Left ventricle myocardium inferior (tissue), 1 donor: ENCODE measurements around the gene PIP4K2B. TPM values are rescaled to one million over a fixed set of nuclear protein-coding genes. Genes with fewer than 3 reads are reported as not detected.

Source experiments
- DNase-seq: peaks from one replicate; pipeline ENCODE4 v3.0.0-alpha.2; 2020
- H3K27ac ChIP-seq: fragments of 200-600 bp; replicated peaks from 2 replicates; pipeline ENCODE4 v1.8.0; 2021
- H3K27me3 ChIP-seq: fragments of 200-600 bp; 2 replicates; pipeline ENCODE4 v1.8.0; 2021; ENCODE audit warnings: low read depth
- H3K36me3 ChIP-seq: fragments of 200-600 bp; 2 replicates; pipeline ENCODE4 v1.8.0; 2021
- H3K4me1 ChIP-seq: fragments of 200-600 bp; 2 replicates; pipeline ENCODE4 v1.8.0; 2021
- H3K4me3 ChIP-seq: fragments of 200-600 bp; 2 replicates; pipeline ENCODE4 v1.8.0; 2021; ENCODE audit warnings: mild to moderate bottlenecking, moderate library complexity
- H3K9me3 ChIP-seq: fragments of 200-600 bp; replicated peaks from 2 replicates; pipeline ENCODE4 v1.8.0; 2021
- CTCF ChIP-seq: fragments of 200-600 bp; IDR thresholded peaks from 2 replicates; pipeline ENCODE4 v1.8.0; 2021; ENCODE audit warnings: antibody characterized with exemption, mild to moderate bottlenecking, borderline replicate concordance
- intact Hi-C: fragments of 100-400 bp; cut with micrococcal nuclease; formaldehyde crosslinking; loops from one replicate; pipeline ENCODE4 v1.11.0; 2022
- total RNA-seq: library from RNA; stranded (reverse); fragmentation: NEBNext Ultra II Directional; extraction: Animal tissue kit (Norgen Biotek cat#: 25700); gene quantifications from one replicate; pipeline ENCODE4 v1.2.1, GENCODE V29; 2021
- donor health status: DM: no; HTN: yes; CAD: no; lungs with severe emphysema.

PIP4K2B gene
- total RNA-seq, 1 donor from 2014 or later: 42.7 TPM

GRCh38 chr17:38768417-38768816 is 30.9 kb downstream of the PIP4K2B start:
- H3K36me3 ChIP-seq: peaks cover 95% of the 10 kb centered on the region
- intact Hi-C loops: no loop called here
- peak; percentile 25 for DNase-seq
- no peaks in the 10 kb centered on the region for H3K9me3 ChIP-seq
- H3K4me1 ChIP-seq: peaks cover 18% of the 10 kb centered on the region
- H3K27me3 ChIP-seq: no peaks in the 10 kb centered on the region
- peak overlapping the region; percentile 37 for H3K27ac ChIP-seq
- H3K4me3 ChIP-seq: no peak overlapping the region
- TF ChIP-seq CTCF: no peak

DNA sequence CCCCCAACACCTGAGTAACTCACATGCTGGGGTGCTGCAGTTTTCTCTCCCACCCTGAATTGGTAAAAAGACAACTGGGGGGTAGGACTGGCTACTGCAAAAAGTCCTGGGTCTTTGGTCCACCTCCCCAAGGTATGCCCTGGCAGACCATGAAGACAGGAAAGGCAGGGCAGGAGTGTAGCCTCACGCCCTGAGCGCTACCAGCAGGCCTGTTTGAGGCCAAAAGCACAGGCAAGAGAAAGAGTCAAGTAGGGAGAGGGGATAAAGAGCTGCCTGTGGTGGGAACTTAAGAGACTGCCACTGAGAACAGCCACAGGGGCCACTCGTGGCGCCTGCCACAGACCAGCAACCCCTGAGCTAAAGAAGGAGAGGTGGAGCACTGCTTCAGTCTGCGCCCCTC is 33.0 kb downstream of the PIP4K2B start:
- H3K4me1 ChIP-seq: peaks cover 18% of the 10 kb centered on the region
- H3K27ac ChIP-seq: no peak overlapping the region
- peaks cover 93% of the 10 kb centered on the region for H3K36me3 ChIP-seq
- no peak overlapping the region for H3K4me3 ChIP-seq
- no peak for TF ChIP-seq CTCF
- DNase-seq: no peak
- H3K9me3 ChIP-seq: no peaks in the 10 kb centered on the region
- H3K27me3 ChIP-seq: no peaks in the 10 kb centered on the region
- intact Hi-C loops: no loop called here

GRCh38 chr17:38762231-38762630 is 37.1 kb downstream of the PIP4K2B start:
- no peak for DNase-seq
- TF ChIP-seq CTCF: no peak
- no peaks in the 10 kb centered on the region for H3K9me3 ChIP-seq
- H3K27ac ChIP-seq: no peak overlapping the region
- no peaks in the 10 kb centered on the region for H3K27me3 ChIP-seq
- no peak overlapping the region for H3K4me3 ChIP-seq
- peaks cover 97% of the 10 kb centered on the region for H3K36me3 ChIP-seq
- peaks cover 11% of the 10 kb centered on the region for H3K4me1 ChIP-seq
- intact Hi-C loops: no loop called here

GRCh38 chr17:38761612-38762011 is 37.7 kb downstream of the PIP4K2B start:
- no peak for DNase-seq
- Histone ChIP-seq H3K27me3 (no peaks in the 10 kb centered on the region), H3K4me1 (peaks cover 11% of the 10 kb centered on the region), H3K36me3 (peaks cover 95% of the 10 kb centered on the region), H3K27ac (no peak overlapping the region), H3K9me3 (no peaks in the 10 kb centered on the region), H3K4me3 (no peak overlapping the region)
- intact Hi-C loops: no loop called here
- no peak for TF ChIP-seq CTCF

- H3K36me3 ChIP-seq: peaks cover 38% of the 10 kb centered on the region
- intact Hi-C loops: no loop called here
- H3K27me3 ChIP-seq: no peaks in the 10 kb centered on the region
- TF ChIP-seq CTCF: no peak
- H3K27ac ChIP-seq: peak overlapping the region; percentile 96
- DNase-seq: no peak
- H3K4me1 ChIP-seq: peaks cover 69% of the 10 kb centered on the region
- H3K9me3 ChIP-seq: no peaks in the 10 kb centered on the region
- peak overlapping the region; percentile 78 for H3K4me3 ChIP-seq
Measured at GRCh38 chr17:38753071-38753506, 46.3 kb downstream of the PIP4K2B start.
